Endothelial cell of umbilical vein (primary cell): ENCODE measurements around the gene JSRP1.

Experiments
- CTCF ChIP-seq, 2 donors: IDR thresholded peaks; 1 replicate in 1 of 2; 2 replicates in 1 of 2; pipeline ENCODE4 v1.5.1; 2011; ENCODE audit warnings: low read length in 2 of 2, mild to moderate bottlenecking in 2 of 2, moderate library complexity in 2 of 2, control low read depth in 1 of 2, inconsistent platforms in 1 of 2, low read depth in 1 of 2; ENCODE audit not compliant: insufficient read depth in 1 of 2; ENCODE audit errors: extremely low read depth in 1 of 2
- EZH2 ChIP-seq: IDR thresholded peaks from 2 replicates; pipeline ENCODE4 v1.6.1; 2012; ENCODE audit warnings: borderline replicate concordance, low read depth, mild to moderate bottlenecking, moderate library complexity, low read length, inconsistent platforms; ENCODE audit not compliant: severe bottlenecking
- GATA2 ChIP-seq: IDR thresholded peaks from 2 replicates; pipeline ENCODE4 v1.7.0; 2011; ENCODE audit warnings: low read depth, mild to moderate bottlenecking, moderate library complexity, mixed read lengths, low read length; ENCODE audit not compliant: insufficient read length, insufficient read depth
- JUN ChIP-seq: IDR thresholded peaks from 2 replicates; pipeline ENCODE4 v1.6.1; 2011; ENCODE audit warnings: borderline replicate concordance, low read depth; ENCODE audit not compliant: insufficient read length, insufficient read depth
- MAX ChIP-seq: IDR thresholded peaks from 2 replicates; pipeline ENCODE4 v1.6.1; 2011; ENCODE audit not compliant: insufficient read depth, insufficient read length
- MYC ChIP-seq: IDR thresholded peaks from one replicate; pipeline ENCODE4 v1.6.1; 2011; ENCODE audit warnings: mild to moderate bottlenecking, low read depth, low read length
- POLR2A ChIP-seq: IDR thresholded peaks from 2 replicates; pipeline ENCODE4 v1.6.1; 2012; ENCODE audit warnings: low read depth, mild to moderate bottlenecking, control low read depth, low read length
- POLR2AphosphoS5 ChIP-seq: IDR thresholded peaks from 2 replicates; pipeline ENCODE4 v1.6.1; 2012; ENCODE audit warnings: low read depth, mild to moderate bottlenecking, control low read depth, low read length, moderate library complexity; ENCODE audit not compliant: insufficient read depth

GRCh38 chr19:2240881-2241760 is 15.1 kb downstream of the JSRP1 start:
- no peak for TF ChIP-seq CTCF (IDR thresholded peaks at IDR 0.05; ENCODE audit: extremely low read depth in 1 of 2, insufficient read depth in 1 of 2, low read depth in 1 of 2, low read length in 2 of 2)
- no peak for TF ChIP-seq EZH2
- no peak for TF ChIP-seq MYC
- no peak for TF ChIP-seq MAX
- TF ChIP-seq POLR2AphosphoS5 = peak; percentile 30
- TF ChIP-seq POLR2A = no peak
- TF ChIP-seq JUN = no peak
- no peak for TF ChIP-seq GATA2
